Gastroesophageal sphincter (tissue), 4 donors: Measurements from ENCODE around the gene ARHGEF16. TPM values are rescaled to one million over a fixed set of nuclear protein-coding genes. Genes with fewer than 3 reads are reported as not detected.

ENCODE experiments used
- ATAC-seq: fragments of 150-250 bp; one replicate; pipeline ENCODE4 v1.9.1; 2016; ENCODE audit warnings: mild to moderate bottlenecking, moderate library complexity
- H3K27ac ChIP-seq, 4 donors: fragments of 200-600 bp; sonication (generic) in 3 of 4; 1 replicate in 3 of 4; 2 replicates in 1 of 4; pipeline ENCODE4 v1.5.1; 2016 to 2019
- H3K27me3 ChIP-seq: fragments of 200-600 bp; sonication (generic); one replicate; pipeline ENCODE4 v1.5.1; 2019
- H3K36me3 ChIP-seq, 2 donors: fragments of 200-600 bp; sonication (generic); one replicate each; pipeline ENCODE4 v1.5.1; 2019; ENCODE audit warnings: control low read depth in 1 of 2
- H3K4me1 ChIP-seq, 3 donors: fragments of 200-600 bp; sonication (generic); 1 replicate in 2 of 3; 2 replicates in 1 of 3; pipeline ENCODE4 v1.5.1; 2016 to 2019; ENCODE audit warnings: control low read depth in 2 of 3
- H3K4me3 ChIP-seq, 2 donors: fragments of 200-600 bp; sonication (generic); one replicate each; pipeline ENCODE4 v1.5.1; 2019; ENCODE audit warnings: mild to moderate bottlenecking in 1 of 2, moderate library complexity in 1 of 2
- H3K9me3 ChIP-seq, 3 donors: fragments of 200-600 bp; sonication (generic); one replicate each; pipeline ENCODE4 v1.5.1; 2017 to 2019; ENCODE audit warnings: control low read depth in 2 of 3
- CTCF ChIP-seq, 4 experiments: fragments of 200-600 bp in 2 of 4; fragments of 450-650 bp in 2 of 4; sonication (generic) in 1 of 4; IDR thresholded peaks; one replicate each; pipeline ENCODE4 v1.5.1; 2017 to 2019; ENCODE audit warnings: antibody characterized with exemption in 4 of 4, mild to moderate bottlenecking in 2 of 4, moderate library complexity in 2 of 4
- EP300 ChIP-seq: sonication (generic); formaldehyde crosslinking; IDR thresholded peaks from one replicate; pipeline ENCODE4 v1.6.1; 2017; ENCODE audit warnings: antibody characterized with exemption, mild to moderate bottlenecking
- POLR2A ChIP-seq, 2 donors: fragments of 450-650 bp; IDR thresholded peaks; one replicate each; pipeline ENCODE4 v1.6.1; 2017; ENCODE audit warnings: antibody characterized with exemption in 2 of 2, mild to moderate bottlenecking in 2 of 2, moderate library complexity in 1 of 2
- POLR2AphosphoS5 ChIP-seq: sonication (generic); formaldehyde crosslinking; IDR thresholded peaks from one replicate; pipeline ENCODE4 v1.6.1; 2017; ENCODE audit warnings: antibody characterized with exemption
- WGBS, 2 donors: methylation state at CpG; one replicate each; pipeline ENCODE4 v1.1.5; 2018; ENCODE audit warnings: low coverage in 1 of 2; 5-methylcytosine and 5-hydroxymethylcytosine counted together
- total RNA-seq, 4 donors: library from RNA; depleted of rRNA; stranded (reverse); fragments of >200 nt; gene quantifications; one replicate each; pipeline ENCODE4 v1.1.0, GENCODE V29; 2016

ARHGEF16 gene
- total RNA-seq, 4 donors from 2014 or later: 0.54 to 2.3 (median 0.87) TPM

GRCh38 chr1:3457910-3458883 lies 3.7 kb downstream of the ARHGEF16 start:
- Histone ChIP-seq H3K27me3 (peaks cover 54% of the 10 kb centered on the region), H3K36me3 (no peaks in the 10 kb centered on the region), H3K4me3 (no peak overlapping the region), H3K27ac (peak overlapping the region in 1 of 4 donors; percentile 26), H3K4me1 (peaks cover 0 to 34% (median 13%) of the 10 kb centered on the region in 3 donors), H3K9me3 (no peaks in the 10 kb centered on the region)
- ATAC-seq: no peak
- TF ChIP-seq EP300 (no peak), POLR2A (IDR thresholded peaks at IDR 0.05) (no peak), POLR2AphosphoS5 (no peak), CTCF (IDR thresholded peaks at IDR 0.05) (no peak)
- 44 to 63% methylated on average over 5 to 9 of the region's 18 CpGs for WGBS, 2 donors

- H3K4me1 ChIP-seq: peaks cover 0 to 23% (median 8%) of the 10 kb centered on the region in 3 donors
- no peaks in the 10 kb centered on the region for H3K9me3 ChIP-seq
- H3K4me3 ChIP-seq: no peak overlapping the region
- peaks cover 43% of the 10 kb centered on the region for H3K27me3 ChIP-seq
- WGBS, 2 donors: 82 to 91% methylated on average over 10 to 11 of the region's 24 CpGs
- no peaks in the 10 kb centered on the region for H3K36me3 ChIP-seq
- peak overlapping the region in 1 of 4 donors; percentile 35 for H3K27ac ChIP-seq
- TF ChIP-seq EP300 (no peak), POLR2AphosphoS5 (no peak), CTCF (IDR thresholded peaks at IDR 0.05) (no peak), POLR2A (IDR thresholded peaks at IDR 0.05) (no peak)
- ATAC-seq: no peak
These were observed 4.8 kb downstream of the ARHGEF16 start for GRCh38 chr1:3459051-3459908.

- H3K27me3 ChIP-seq: peaks cover 35% of the 10 kb centered on the region
- no peaks in the 10 kb centered on the region for H3K9me3 ChIP-seq
- peaks cover 0 to 15% (median 2%) of the 10 kb centered on the region in 3 donors for H3K4me1 ChIP-seq
- no peak overlapping the region for H3K4me3 ChIP-seq
- ATAC-seq: no peak
- no peak for TF ChIP-seq POLR2AphosphoS5
- TF ChIP-seq CTCF (IDR thresholded peaks at IDR 0.05): no peak
- TF ChIP-seq EP300: no peak
- TF ChIP-seq POLR2A (IDR thresholded peaks at IDR 0.05): no peak
- peak overlapping the region in 2 of 4 donors; percentile 35 to 47 for H3K27ac ChIP-seq
- 61 to 72% methylated on average over 5 to 8 of the region's 23 CpGs for WGBS, 2 donors
- H3K36me3 ChIP-seq: no peaks in the 10 kb centered on the region
These were observed 5.6 kb downstream of the ARHGEF16 start for GRCh38 chr1:3459940-3460671.

- H3K9me3 ChIP-seq: no peaks in the 10 kb centered on the region
- no peak for TF ChIP-seq POLR2AphosphoS5
- TF ChIP-seq POLR2A (IDR thresholded peaks at IDR 0.05): no peak
- TF ChIP-seq CTCF (IDR thresholded peaks at IDR 0.05): no peak
- TF ChIP-seq EP300: no peak
- WGBS, 2 donors: 53 to 57% methylated on average over 6 of the region's 14 CpGs
- no peak for ATAC-seq
- H3K27me3 ChIP-seq: peaks cover 29% of the 10 kb centered on the region
- H3K4me1 ChIP-seq: peaks cover 0 to 12% (median 0%) of the 10 kb centered on the region in 3 donors
- H3K36me3 ChIP-seq: no peaks in the 10 kb centered on the region
- no peak overlapping the region for H3K4me3 ChIP-seq
- peak overlapping the region in 2 of 4 donors; percentile 35 to 47 for H3K27ac ChIP-seq
These were observed 6.2 kb downstream of the ARHGEF16 start for GRCh38 chr1:3460672-3461131.
